GM06990 (cell line): Measurements from ENCODE around the gene ACOX3.
"Not testable (repeated sequence)": the region's sequence is repeated elsewhere in the genome, so short reads cannot be mapped to it uniquely, and the experiment has no call there.

Source experiments
- DNase-seq: peaks from one replicate; pipeline ENCODE4 v3.0.0-alpha.2; 2011; ENCODE audit not compliant: insufficient read length; ENCODE audit errors: extremely low read depth
- H3K27me3 ChIP-seq: replicated peaks from 2 replicates; pipeline ENCODE4 v1.6.0; 2011; ENCODE audit warnings: low read length; ENCODE audit not compliant: control insufficient read depth, insufficient read depth
- H3K36me3 ChIP-seq: 2 replicates; pipeline ENCODE4 v1.5.1; 2011; ENCODE audit warnings: low read length; ENCODE audit not compliant: control insufficient read depth, insufficient read depth
- H3K4me3 ChIP-seq: replicated peaks from 2 replicates; pipeline ENCODE4 v1.5.1; 2011; ENCODE audit warnings: low read depth, mild to moderate bottlenecking, control low read depth, low read length
- TF ChIP-seq, protein P1 (sequence below): IDR thresholded peaks from 2 replicates; pipeline ENCODE4 v1.5.1; 2011; ENCODE audit warnings: low read length, control low read depth, mild to moderate bottlenecking, inconsistent platforms; ENCODE audit not compliant: insufficient read depth, poor library complexity, severe bottlenecking

ACOX3 gene

DNA sequence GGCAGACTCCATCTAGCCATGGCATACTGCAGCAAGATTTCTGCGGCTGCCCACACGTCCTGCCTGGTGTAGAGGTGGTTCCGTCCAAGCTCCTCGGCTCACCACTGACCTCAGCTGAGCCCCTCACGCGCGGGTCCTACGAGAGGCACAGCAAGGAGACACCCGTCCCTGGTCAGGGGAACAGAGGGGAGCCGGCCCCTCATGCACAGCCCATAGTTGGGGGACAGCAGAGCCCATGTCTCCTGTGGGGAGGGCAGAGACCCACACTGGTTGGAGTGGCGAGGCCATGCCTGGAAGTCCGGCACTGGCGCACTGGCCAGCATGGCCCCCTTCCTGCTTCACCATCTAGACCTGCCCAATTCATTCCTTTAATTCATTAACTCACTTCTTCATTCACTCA lies 90.2 kb downstream of the ACOX3 start:
- TF ChIP-seq, protein P1, sequence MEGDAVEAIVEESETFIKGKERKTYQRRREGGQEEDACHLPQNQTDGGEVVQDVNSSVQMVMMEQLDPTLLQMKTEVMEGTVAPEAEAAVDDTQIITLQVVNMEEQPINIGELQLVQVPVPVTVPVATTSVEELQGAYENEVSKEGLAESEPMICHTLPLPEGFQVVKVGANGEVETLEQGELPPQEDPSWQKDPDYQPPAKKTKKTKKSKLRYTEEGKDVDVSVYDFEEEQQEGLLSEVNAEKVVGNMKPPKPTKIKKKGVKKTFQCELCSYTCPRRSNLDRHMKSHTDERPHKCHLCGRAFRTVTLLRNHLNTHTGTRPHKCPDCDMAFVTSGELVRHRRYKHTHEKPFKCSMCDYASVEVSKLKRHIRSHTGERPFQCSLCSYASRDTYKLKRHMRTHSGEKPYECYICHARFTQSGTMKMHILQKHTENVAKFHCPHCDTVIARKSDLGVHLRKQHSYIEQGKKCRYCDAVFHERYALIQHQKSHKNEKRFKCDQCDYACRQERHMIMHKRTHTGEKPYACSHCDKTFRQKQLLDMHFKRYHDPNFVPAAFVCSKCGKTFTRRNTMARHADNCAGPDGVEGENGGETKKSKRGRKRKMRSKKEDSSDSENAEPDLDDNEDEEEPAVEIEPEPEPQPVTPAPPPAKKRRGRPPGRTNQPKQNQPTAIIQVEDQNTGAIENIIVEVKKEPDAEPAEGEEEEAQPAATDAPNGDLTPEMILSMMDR = no peak
- DNase-seq = no peak
- H3K27me3 ChIP-seq = no peaks in the 10 kb centered on the region
- no peaks in the 10 kb centered on the region for H3K36me3 ChIP-seq
- no peak overlapping the region for H3K4me3 ChIP-seq

DNA sequence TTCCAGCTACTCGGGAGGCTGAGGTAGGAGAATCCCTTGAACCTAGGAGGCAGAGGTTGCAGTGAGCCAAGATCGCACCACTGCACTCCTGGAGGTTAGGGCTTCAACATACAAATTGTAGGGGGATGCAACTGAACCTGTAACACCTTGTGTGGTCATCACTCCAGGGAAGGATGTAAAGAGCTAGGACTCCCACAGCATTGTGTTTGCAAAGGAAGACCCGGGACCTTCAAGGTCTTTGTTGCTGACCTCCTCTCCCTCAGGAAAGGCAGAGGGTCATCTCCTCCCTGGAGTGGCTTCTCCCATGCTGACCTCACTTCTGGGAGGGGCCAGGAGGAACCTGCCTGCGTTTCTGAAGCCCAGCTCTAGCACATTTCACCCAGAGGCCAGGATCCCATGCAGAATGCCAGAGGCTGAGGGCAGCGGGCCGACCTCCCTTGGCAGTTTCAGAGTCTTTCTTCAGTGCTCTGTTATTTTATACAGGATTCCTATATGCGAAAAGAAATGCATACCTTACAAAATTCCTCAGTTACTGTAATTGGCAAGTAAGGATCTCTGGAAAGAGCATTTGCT lies 90.8 kb downstream of the ACOX3 start:
- Histone ChIP-seq H3K36me3 (no peaks in the 10 kb centered on the region), H3K27me3 (no peaks in the 10 kb centered on the region), H3K4me3 (no peak overlapping the region)
- no peak for DNase-seq
- TF ChIP-seq, protein P1 = no peak

DNA sequence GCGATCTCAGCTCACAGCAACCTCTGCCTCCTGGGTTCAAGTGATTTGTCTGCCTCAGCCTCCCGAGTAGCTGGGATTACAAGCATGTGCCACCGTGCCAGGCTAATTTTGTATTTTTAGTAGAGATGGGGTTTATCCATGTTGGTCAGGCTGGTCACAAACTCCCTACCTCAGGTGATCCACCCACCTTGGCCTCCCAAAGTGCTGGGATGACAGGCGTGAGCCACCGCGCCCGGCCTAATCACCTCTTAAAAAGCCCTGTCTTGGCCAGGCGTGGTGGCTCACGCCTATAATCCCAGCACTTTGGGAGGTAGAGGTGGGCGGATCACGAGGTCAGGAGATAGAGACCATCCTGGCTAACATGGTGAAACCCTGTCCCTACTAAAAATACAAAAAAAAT lies 91.3 kb downstream of the ACOX3 start:
- not testable (repeated sequence) for H3K27me3 ChIP-seq, DNase-seq, H3K36me3 ChIP-seq, H3K4me3 ChIP-seq

DNA sequence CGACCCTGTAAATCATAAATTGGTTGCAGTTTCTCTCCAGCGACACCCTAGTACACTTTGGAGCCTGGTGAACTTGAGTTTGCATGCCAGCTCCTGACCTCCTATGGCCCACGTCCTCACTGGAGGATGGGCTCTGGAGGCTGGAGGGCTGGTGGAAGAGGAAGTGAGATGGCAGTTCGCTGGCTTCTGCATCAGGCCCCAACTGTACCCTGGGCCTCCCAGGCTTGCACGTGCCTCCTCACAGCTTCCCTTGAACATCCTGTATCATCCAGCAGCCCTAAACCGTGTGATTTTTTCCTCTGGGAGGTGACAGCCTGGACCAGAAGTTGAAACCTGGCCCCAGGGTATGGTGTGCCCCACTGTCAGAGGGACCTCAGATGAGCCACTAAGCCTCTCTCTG lies 92.5 kb downstream of the ACOX3 start:
- no peak overlapping the region for H3K4me3 ChIP-seq
- no peak for DNase-seq
- no peaks in the 10 kb centered on the region for H3K36me3 ChIP-seq
- H3K27me3 ChIP-seq = no peaks in the 10 kb centered on the region
- TF ChIP-seq, protein P1 = no peak

DNA sequence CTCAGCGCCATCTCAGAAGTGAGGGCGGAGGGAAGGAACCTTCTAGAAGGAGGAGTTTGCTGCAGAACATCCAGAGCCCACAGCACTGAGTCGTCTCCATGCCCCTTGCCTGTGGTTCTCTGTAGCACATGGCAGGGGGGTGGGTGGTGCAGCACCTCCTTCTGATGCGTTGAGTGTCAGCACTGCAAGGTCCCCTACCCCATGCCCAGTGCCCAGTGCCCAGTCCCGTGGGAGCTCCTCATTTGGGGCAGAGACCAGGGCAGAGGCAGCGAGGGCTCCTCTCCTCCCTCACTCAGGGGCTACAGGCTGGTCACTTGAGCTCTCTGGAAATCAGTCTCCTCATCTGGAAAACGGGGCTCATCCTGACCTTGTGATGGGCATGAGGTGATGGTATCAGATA lies 92.9 kb downstream of the ACOX3 start:
- Histone ChIP-seq H3K4me3 (no peak overlapping the region), H3K36me3 (no peaks in the 10 kb centered on the region), H3K27me3 (no peaks in the 10 kb centered on the region)
- DNase-seq = no peak
- TF ChIP-seq, protein P1 = no peak

DNA sequence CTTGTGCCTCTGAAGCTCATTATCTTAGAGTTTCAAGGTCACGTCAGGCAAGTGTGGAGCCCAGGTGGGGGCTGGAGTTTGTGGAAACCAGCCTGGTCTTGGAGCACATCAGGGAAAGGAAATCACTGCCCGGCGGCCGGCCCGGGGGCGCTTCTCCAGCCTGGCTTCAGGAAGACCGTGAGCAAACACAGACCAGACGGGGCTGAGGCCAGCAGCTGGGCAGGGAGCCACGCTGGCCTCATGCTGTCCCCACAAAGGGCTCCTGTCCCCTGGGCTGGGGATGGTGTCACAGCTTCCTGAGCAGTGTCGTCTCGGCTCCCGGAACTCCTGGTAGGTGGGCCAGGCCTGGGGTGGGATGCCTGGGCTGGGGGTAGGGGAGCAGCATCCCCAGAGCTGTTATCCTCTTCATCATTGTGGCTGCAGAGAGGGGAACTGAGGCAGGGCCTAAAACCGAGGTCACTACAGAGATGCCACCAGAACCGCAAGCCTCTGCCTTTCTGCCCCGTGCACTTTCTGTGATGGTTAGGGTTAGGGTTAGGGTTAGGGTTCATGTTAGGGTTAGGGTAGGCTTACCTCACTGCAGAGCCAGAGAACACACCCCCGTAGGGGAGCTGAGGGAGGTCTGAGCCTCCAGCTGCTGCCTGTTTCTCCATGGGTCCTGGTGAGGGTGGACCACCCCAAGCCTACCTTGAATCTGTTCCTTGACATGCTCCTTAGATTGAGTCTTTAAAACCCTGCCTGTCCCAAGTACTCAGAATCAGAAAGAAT lies 93.5 kb downstream of the ACOX3 start:
- no peaks in the 10 kb centered on the region for H3K36me3 ChIP-seq
- H3K4me3 ChIP-seq = no peak overlapping the region
- DNase-seq = no peak
- no peaks in the 10 kb centered on the region for H3K27me3 ChIP-seq
- TF ChIP-seq, protein P1 = no peak
